ENCODE results near the gene KRTAP5-5. TPM values are rescaled to one million over a fixed set of nuclear protein-coding genes. Genes with fewer than 3 reads are reported as not detected.
"Not testable (repeated sequence)": the region's sequence is repeated elsewhere in the genome, so short reads cannot be mapped to it uniquely, and the experiment has no call there.

KRTAP5-5 gene
- polyA plus RNA-seq, 1 donor from 2014 or later = not detected

GRCh38 chr11:1592628-1593027 lies 36.9 kb upstream of the KRTAP5-5 start:
- Histone ChIP-seq H3K79me2 (replicated peaks; ENCODE audit: insufficient read depth, low read length) (no peaks in the 10 kb centered on the region), H4K20me1 (ENCODE audit: insufficient read depth) (no peaks in the 10 kb centered on the region), H3K9ac (ENCODE audit: low read length) (no peak overlapping the region), H3K36me3 (ENCODE audit: insufficient read depth, low read length) (no peaks in the 10 kb centered on the region), H3K9me2 (ENCODE audit: insufficient read depth, low read length) (no peaks in the 10 kb centered on the region), H2AFZ (ENCODE audit: low read depth, low read length) (no peak overlapping the region), H3K4me3 (ENCODE audit: low read length) (no peak overlapping the region), H3K27me3 (ENCODE audit: insufficient read depth, low read depth, low read length) (no peaks in the 10 kb centered on the region), H3K4me2 (ENCODE audit: low read length) (no peak overlapping the region), H3K27ac (ENCODE audit: low read length) (no peak overlapping the region), H3K9me3 (ENCODE audit: low read length) (no peaks in the 10 kb centered on the region), H3F3A (ENCODE audit: insufficient read depth, low read length, poor library complexity, severe bottlenecking) (no peaks in the 10 kb centered on the region)
- TF ChIP-seq POLR2AphosphoS5 (IDR thresholded peaks at IDR 0.05) (peak; percentile 60), SMC3 (conservative IDR thresholded peaks at IDR 0.05; ENCODE audit: poor library complexity) (no peak)

GRCh38 chr11:1595994-1596575 lies 33.5 kb upstream of the KRTAP5-5 start:
- not testable (repeated sequence) for H3F3A ChIP-seq (ENCODE audit: insufficient read depth, low read length, poor library complexity, severe bottlenecking); H2AFZ ChIP-seq (ENCODE audit: low read depth, low read length); H3K79me2 ChIP-seq (replicated peaks; ENCODE audit: insufficient read depth, low read length); H3K9me3 ChIP-seq (ENCODE audit: low read length); H3K4me2 ChIP-seq (ENCODE audit: low read length); H3K9ac ChIP-seq (ENCODE audit: low read length); H3K4me3 ChIP-seq (ENCODE audit: low read length); H3K27ac ChIP-seq (ENCODE audit: low read length); H3K27me3 ChIP-seq (ENCODE audit: insufficient read depth, low read depth, low read length); H4K20me1 ChIP-seq (ENCODE audit: insufficient read depth); H3K9me2 ChIP-seq (ENCODE audit: insufficient read depth, low read length); H3K36me3 ChIP-seq (ENCODE audit: insufficient read depth, low read length)
- TF ChIP-seq SMC3 (conservative IDR thresholded peaks at IDR 0.05; ENCODE audit: poor library complexity) = peak; percentile 39

GRCh38 chr11:1596576-1597121 lies 32.9 kb upstream of the KRTAP5-5 start:
- not testable (repeated sequence) for H3K27me3 ChIP-seq (ENCODE audit: insufficient read depth, low read depth, low read length); H2AFZ ChIP-seq (ENCODE audit: low read depth, low read length); H3K4me2 ChIP-seq (ENCODE audit: low read length)

GRCh38 chr11:1597331-1597993 lies 32.1 kb upstream of the KRTAP5-5 start:
- Histone ChIP-seq H3K9ac (ENCODE audit: low read length) (no peak overlapping the region), H3K27me3 (ENCODE audit: insufficient read depth, low read depth, low read length) (no peaks in the 10 kb centered on the region), H3K27ac (ENCODE audit: low read length) (no peak overlapping the region), H2AFZ (ENCODE audit: low read depth, low read length) (no peak overlapping the region), H3K9me2 (ENCODE audit: insufficient read depth, low read length) (no peaks in the 10 kb centered on the region), H4K20me1 (ENCODE audit: insufficient read depth) (no peaks in the 10 kb centered on the region), H3K4me2 (ENCODE audit: low read length) (no peak overlapping the region), H3K4me3 (ENCODE audit: low read length) (no peak overlapping the region), H3K36me3 (ENCODE audit: insufficient read depth, low read length) (no peaks in the 10 kb centered on the region), H3K9me3 (ENCODE audit: low read length) (no peaks in the 10 kb centered on the region), H3K79me2 (replicated peaks; ENCODE audit: insufficient read depth, low read length) (no peaks in the 10 kb centered on the region), H3F3A (ENCODE audit: insufficient read depth, low read length, poor library complexity, severe bottlenecking) (no peaks in the 10 kb centered on the region)
- no peak for TF ChIP-seq EP300 (conservative IDR thresholded peaks at IDR 0.05; ENCODE audit: poor library complexity, severe bottlenecking)
- TF ChIP-seq POLR2AphosphoS5 (IDR thresholded peaks at IDR 0.05) = no peak
- TF ChIP-seq REST (IDR thresholded peaks at IDR 0.05; ENCODE audit: borderline replicate concordance) = no peak
- no peak for TF ChIP-seq EZH2 (IDR thresholded peaks at IDR 0.05; ENCODE audit: borderline replicate concordance, insufficient read depth, low read length, poor library complexity, severe bottlenecking)
- TF ChIP-seq TAF1 (IDR thresholded peaks at IDR 0.05; ENCODE audit: low read depth) = no peak
- TF ChIP-seq SMC3 (conservative IDR thresholded peaks at IDR 0.05; ENCODE audit: poor library complexity) = no peak
- TF ChIP-seq MXI1 (conservative IDR thresholded peaks at IDR 0.05; ENCODE audit: poor library complexity, severe bottlenecking) = no peak
- TF ChIP-seq RAD21 (conservative IDR thresholded peaks at IDR 0.05) = no peak
- TF ChIP-seq CTCF (IDR thresholded peaks at IDR 0.05; ENCODE audit: poor library complexity, severe bottlenecking) = no peak

More at GRCh38 chr11:1596576-1597121, 32.9 kb upstream of the KRTAP5-5 start:
- H3K79me2 ChIP-seq (replicated peaks; ENCODE audit: insufficient read depth, low read length); H3K4me3 ChIP-seq (ENCODE audit: low read length); H3K9ac ChIP-seq (ENCODE audit: low read length); H4K20me1 ChIP-seq (ENCODE audit: insufficient read depth); H3K27ac ChIP-seq (ENCODE audit: low read length); H3K9me3 ChIP-seq (ENCODE audit: low read length); H3F3A ChIP-seq (ENCODE audit: insufficient read depth, low read length, poor library complexity, severe bottlenecking); H3K9me2 ChIP-seq (ENCODE audit: insufficient read depth, low read length); H3K36me3 ChIP-seq (ENCODE audit: insufficient read depth, low read length): not testable (repeated sequence)
